ENCODE measurements around the gene SRCIN1.

Gene SRCIN1

GRCh38 chr17:38583176-38583575, 22.6 kb downstream of the SRCIN1 start:
- TF ChIP-seq CTCF (IDR thresholded peaks at IDR 0.05; ENCODE audit: low read depth, low read length, missing control alignments), result no peak
- in situ Hi-C loops (cut with HindIII; ENCODE audit: low sequenced_read_pairs), result no loop called here
- no peak for DNase-seq (ENCODE audit: low read depth)
- H3K4me3 ChIP-seq (ENCODE audit: low read depth, low read length), result no peak overlapping the region

- in situ Hi-C loops (cut with HindIII; ENCODE audit: low sequenced_read_pairs), result no loop called here
- no peak overlapping the region for H3K4me3 ChIP-seq (ENCODE audit: low read depth, low read length)
- DNase-seq (ENCODE audit: low read depth), result no peak
- no peak for TF ChIP-seq CTCF (IDR thresholded peaks at IDR 0.05; ENCODE audit: low read depth, low read length, missing control alignments)
Measured at GRCh38 chr17:38582069-38582468, 23.7 kb downstream of the SRCIN1 start.

GRCh38 chr17:38579934-38580333, 25.8 kb downstream of the SRCIN1 start:
- no peak for DNase-seq (ENCODE audit: low read depth)
- in situ Hi-C loops (cut with HindIII; ENCODE audit: low sequenced_read_pairs), result no loop called here
- no peak overlapping the region for H3K4me3 ChIP-seq (ENCODE audit: low read depth, low read length)
- peak; percentile 3 for TF ChIP-seq CTCF (IDR thresholded peaks at IDR 0.05; ENCODE audit: low read depth, low read length, missing control alignments)

- in situ Hi-C loops (cut with HindIII; ENCODE audit: low sequenced_read_pairs), result no loop called here
- no peak for DNase-seq (ENCODE audit: low read depth)
- no peak overlapping the region for H3K4me3 ChIP-seq (ENCODE audit: low read depth, low read length)
- no peak for TF ChIP-seq CTCF (IDR thresholded peaks at IDR 0.05; ENCODE audit: low read depth, low read length, missing control alignments)
Measured at GRCh38 chr17:38579083-38579480, 26.7 kb downstream of the SRCIN1 start.

GRCh38 chr17:38578229-38579082, 27.3 kb downstream of the SRCIN1 start:
- in situ Hi-C loops (cut with HindIII; ENCODE audit: low sequenced_read_pairs), result no loop called here
- TF ChIP-seq CTCF (IDR thresholded peaks at IDR 0.05; ENCODE audit: low read depth, low read length, missing control alignments), result no peak
- no peak overlapping the region for H3K4me3 ChIP-seq (ENCODE audit: low read depth, low read length)
- no peak for DNase-seq (ENCODE audit: low read depth)

GRCh38 chr17:38577645-38578173, 28.0 kb downstream of the SRCIN1 start:
- in situ Hi-C loops (cut with HindIII; ENCODE audit: low sequenced_read_pairs), result no loop called here
- DNase-seq (ENCODE audit: low read depth), result no peak

More at GRCh38 chr17:38577645-38578173, 28.0 kb downstream of the SRCIN1 start:
- no peak for TF ChIP-seq CTCF (IDR thresholded peaks at IDR 0.05; ENCODE audit: low read depth, low read length, missing control alignments)
- no peak overlapping the region for H3K4me3 ChIP-seq (ENCODE audit: low read depth, low read length)

Measured in astrocyte of the cerebellum (primary cell).